HG02970 (cell line): ENCODE results near the gene GLG1.

Experiments used
- ATAC-seq: cut with Tn5 transposase; IDR thresholded peaks from one replicate; pipeline ENCODE4 v1.9.1; 2021; ENCODE audit warnings: mild to moderate bottlenecking, moderate library complexity, moderate number of reproducible peaks; ENCODE audit not compliant: unreplicated experiment, low FRiP score

The GLG1 gene

DNA sequence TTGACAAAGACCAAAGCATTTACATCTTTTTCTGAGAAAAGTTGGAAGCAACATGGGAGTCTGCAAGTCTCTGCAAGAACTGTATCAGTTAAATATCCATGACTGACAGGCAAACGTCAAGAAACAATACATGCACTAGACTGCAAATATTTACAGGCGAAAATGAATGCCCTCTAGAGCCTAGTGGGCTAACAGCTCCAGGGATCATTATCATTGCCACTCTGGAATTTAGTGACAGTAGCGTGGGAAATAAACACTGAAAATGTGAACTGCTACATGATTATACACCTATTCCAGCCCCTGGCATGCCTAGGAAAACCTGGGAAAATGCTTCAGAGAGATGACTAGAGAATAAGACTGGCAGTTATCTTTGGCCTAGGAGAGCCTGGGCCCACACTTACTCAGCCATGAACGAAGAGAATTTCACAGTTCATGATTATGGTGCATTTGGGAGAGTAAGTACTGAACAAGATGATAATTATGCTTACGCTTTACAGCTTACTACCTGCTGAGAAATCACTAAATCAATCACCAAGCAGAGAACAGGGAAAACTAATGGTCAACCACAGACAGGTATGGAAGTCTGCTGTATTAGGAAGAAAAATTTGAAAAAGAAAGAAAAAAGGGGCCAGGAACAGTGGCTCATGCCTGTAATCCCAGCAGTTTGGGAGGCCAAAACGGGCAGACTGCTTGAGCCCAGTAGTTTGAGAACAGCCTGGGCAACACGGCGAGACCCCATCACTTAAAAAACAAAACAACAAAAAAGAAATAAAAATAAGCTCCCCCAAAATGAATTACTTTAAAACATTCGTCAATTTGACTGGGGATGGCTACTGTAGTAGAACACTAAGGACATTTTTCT lies 119.0 kb downstream of the GLG1 start:
- ATAC-seq, result no peak

DNA sequence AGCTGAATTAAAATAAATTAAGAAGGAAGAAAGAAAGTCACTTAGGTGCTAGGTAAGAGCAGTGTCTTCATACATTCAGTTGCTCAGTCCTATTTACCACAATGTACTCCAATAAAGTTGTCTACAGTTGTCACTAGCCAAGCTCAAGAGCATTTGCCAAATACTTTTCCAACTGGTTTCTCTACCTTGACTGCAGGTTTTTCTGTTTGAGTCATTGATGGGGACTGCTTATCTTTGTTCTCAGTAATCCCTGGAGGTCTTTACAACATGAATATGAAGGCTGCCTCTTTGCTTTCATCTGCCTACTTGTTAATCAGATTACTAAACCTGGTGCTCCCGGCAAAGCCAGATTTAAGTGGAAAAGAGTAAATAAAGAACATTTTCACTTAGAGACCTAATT lies 121.0 kb downstream of the GLG1 start:
- ATAC-seq, result no peak

GRCh38 chr16:74480150-74481029 lies 126.5 kb downstream of the GLG1 start:
- ATAC-seq, result no peak

DNA sequence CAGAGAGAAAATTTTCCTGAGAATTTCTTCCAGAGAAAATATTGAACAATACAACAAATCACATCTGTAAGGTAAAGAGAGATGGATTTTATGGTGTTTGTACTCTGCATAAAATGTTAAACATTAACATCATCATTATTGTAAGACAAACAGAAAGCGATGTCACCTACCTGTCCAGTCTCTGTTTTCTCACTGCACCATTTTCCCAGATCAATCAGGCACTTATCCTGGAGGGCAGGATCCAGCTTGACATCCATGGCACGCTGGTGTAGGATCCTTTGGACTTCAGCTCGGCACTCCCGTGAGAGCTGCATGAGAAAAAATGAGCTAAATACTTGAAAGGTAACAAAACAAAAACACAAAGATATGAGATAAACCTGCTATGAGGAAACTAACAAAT lies 129.7 kb downstream of the GLG1 start:
- ATAC-seq, result no peak

DNA sequence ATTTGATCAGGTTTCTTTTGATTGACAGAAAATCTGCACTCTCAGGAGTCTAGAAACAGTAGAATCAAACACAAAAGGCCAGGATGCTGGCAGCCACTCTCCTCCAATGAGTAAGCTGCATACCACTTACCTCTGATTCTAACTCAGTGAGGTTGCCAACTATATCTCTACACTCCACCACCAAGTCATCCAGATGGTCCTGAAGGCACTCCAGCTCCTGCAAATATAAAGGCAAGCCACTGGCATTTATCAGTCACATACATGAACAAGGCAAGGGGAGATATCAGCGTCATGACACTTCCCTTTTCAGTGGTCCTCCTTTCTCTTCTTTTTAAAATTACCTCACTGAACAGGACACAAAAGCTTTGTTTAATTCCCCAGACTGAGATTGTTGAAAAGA lies 132.5 kb downstream of the GLG1 start:
- ATAC-seq, result no peak

DNA sequence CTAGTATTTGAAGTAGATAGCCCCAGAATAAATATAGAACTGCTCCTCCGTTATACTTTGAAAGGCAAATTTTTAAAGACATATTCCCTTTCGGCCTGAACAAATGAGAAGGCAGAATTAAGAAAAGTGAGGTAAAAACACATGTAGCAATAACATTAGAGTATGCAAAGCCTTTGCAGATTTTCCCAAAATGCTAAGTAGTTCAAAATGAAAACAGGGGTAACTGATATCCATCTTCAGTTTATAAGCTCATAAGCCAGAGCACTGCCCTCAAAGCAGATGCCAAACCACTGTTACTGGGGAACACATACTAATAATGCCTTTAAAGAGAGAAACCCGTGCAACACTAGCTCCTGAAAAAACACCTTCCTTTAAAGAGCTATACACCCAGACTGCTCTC lies 134.4 kb downstream of the GLG1 start:
- no peak for ATAC-seq

DNA sequence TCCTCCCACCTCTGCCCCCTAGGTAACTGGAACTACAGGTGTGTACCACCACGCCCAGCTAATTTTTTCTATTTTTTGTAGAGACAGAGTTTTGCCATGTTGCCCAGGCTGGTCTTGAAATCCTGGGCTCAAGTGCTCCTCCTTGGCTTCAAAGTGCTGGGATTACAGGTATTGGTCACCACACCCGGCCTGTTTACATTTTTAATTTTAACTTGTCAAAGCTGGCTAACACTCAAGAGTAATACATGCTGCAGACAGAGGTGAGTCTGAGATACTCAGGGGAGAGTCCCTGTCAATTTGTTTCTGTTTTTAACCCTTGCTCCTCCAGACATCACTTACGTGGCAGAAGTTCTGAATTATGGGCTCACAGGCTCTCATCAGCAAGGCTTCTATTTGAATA lies 134.9 kb downstream of the GLG1 start:
- ATAC-seq, result no peak

DNA sequence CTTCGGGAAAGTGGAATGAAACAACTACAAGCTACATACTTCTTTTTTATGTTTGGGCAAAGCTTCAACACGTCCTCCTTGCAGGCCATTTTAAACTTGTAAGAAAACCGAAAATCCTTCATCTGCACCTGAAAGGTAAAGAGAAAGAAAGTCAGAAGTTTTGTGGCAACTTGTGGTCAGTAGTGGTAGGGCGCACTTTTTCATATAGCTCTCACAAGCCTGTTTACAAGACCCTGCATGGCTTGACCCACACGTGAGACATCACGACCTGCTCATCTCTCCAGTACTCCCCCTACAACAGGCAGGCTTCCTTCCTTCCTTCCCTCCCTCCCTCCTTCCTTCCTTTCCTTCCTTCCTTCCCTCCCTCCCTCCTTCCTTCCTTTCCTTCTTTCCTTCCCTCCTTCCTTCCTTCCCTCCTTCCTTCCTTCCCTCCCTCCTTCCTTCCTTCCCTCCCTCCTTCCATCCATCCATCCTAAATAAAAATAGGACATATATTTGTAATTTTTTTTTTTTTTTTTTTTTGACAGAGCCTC lies 136.9 kb downstream of the GLG1 start:
- no peak for ATAC-seq

DNA sequence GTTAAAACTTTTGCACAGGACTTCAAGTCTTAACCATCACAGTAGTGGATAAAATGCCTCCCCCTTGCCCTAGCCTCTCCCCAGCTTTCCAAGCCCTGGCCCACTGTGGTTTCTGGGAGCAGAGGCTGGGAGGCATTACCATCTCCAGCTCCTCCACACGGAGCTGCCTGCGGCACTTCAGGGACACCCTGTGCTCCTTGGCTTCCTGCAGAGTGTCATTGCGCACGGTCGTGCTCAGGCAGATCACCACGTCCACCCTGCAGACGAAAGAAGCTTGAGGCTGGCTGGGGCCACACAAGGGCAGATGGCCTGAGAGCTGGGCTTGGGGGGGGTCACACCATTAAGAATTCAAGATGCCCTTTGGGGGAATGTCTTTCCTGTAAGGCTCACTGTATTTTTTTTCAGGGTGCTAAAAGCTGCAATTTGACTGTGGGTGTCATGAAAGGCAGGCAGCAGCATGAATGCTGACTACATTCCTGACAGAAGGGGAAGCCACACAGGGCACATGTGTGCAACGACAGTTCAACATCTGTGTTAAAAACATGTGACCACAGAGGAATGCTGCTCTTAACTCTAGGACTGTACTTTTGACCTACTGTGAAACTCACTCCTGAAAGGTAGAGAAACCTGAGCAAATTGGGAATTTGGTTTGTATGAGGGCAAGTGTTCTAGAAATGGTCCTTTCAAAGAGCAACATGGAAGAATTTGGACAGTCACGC lies 137.9 kb downstream of the GLG1 start:
- ATAC-seq, result no peak

GRCh38 chr16:74466872-74467271 lies 140.0 kb downstream of the GLG1 start:
- no peak for ATAC-seq

- ATAC-seq, result no peak
Measured at GRCh38 chr16:74465851-74466685, 140.8 kb downstream of the GLG1 start.

DNA sequence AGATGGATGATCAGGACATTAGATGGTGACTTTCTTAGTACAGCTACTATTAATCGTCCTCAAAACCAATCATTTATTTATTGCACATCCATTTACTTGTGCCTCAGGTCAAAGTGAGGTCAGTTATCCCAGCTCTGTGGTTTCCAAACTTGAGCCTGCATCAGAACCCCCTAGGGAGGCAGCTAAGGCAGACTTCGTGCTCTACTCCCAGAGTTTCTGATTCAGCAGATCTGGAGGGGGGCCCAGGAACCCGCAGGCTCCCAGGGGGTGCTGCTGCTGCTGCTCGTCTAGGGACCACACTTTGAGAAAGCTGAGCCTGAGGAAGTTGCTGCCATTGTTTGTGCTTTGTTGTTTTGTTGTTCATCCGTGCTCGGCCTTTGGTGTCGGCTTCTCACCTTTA lies 141.6 kb downstream of the GLG1 start:
- ATAC-seq, result no peak

GRCh38 chr16:74463888-74464287 lies 143.0 kb downstream of the GLG1 start:
- no peak for ATAC-seq

- no peak for ATAC-seq
Measured at GRCh38 chr16:74462361-74462760, 144.6 kb downstream of the GLG1 start.

- ATAC-seq, result no peak
Measured at GRCh38 chr16:74461826-74462225, 145.1 kb downstream of the GLG1 start.

DNA sequence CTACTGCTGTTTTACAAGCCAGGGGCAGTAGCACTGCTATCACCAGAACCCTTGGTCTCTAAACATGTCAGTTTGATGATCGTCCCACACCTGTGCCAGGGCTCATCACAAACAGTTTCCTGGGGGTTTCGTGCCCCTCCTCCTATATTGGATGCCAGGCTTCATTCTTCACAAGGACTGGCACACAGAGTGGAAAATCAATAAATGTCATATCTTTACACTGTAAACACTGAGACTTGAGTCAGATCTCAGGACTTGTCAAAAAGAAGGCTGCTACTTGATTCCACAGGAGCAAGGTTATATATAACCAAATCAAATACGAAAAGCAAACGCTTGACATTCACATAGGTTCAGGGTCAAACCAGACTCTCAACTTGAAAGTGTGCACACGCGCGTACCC lies 146.4 kb downstream of the GLG1 start:
- ATAC-seq, result no peak

DNA sequence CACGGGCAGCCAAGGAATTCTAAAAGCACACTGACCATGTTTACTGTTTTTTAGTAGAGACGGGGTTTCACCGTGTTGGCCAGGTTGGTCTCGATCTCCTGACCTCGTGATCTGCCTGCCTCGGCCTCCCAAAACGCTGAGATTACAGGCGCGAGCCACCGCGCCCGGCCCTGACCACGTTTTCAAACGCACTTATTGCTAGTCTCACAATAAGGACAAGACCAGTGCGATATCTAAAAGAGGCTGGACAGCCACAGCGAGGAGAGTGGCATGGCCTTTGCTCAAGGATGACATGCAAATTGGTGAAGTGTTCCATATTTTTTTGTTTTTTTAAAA lies 150.7 kb downstream of the GLG1 start:
- ATAC-seq, result no peak

DNA sequence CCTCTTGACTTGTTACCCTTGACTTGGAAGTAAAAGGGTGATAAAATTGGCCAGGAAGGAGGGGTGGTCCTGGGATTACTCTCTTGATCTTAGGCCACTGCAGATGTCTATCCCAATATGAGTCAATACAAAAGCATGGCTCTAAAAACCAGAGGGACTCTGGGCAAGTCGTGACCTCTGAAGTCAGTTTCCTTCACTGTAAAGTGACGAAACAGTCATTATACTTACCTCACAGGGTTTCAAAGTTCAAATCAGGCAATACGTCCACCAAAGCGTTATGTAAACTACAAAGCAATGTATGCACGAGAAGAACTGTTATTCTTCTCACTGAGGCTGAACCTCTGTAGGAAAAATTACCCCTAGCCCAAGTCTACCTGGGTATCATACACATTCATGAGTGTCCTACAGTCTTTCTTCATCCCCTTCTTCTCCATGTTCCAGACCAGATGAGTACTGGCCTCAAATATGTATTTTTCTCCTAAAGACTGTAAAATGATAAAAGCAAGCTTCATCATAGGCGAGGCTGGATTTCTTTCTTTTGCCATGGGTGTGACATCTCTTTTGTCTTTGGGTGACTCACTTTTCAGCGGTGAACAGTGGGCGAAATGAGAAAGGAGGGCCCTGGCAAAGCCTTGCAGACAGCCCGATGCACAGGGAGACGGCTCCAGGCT lies 151.2 kb downstream of the GLG1 start:
- ATAC-seq, result no peak

DNA sequence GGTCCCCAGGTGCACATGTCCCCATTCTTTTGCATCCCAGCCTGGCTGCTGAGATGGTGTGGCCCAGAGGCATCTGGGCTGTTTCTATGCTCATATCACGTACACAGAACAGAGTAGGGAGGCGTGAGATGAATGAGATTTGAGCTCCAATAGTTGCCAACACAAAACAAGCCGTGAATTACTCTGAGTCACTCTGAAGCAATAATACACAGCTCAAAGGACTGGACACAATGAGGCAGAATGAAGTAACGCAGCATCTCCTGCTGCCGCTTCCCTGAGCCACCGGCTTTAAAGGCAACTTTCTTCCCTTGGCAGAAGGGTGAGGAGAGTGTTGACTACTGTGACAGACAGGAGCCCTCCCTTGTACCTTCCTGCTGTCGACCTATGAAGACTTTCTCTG lies 151.7 kb downstream of the GLG1 start:
- ATAC-seq, result no peak
